Gastrocnemius medialis (tissue), 4 donors: ENCODE measurements around the gene THBS4. TPM values are rescaled to one million over a fixed set of nuclear protein-coding genes. Genes with fewer than 3 reads are reported as not detected.

Experiments
- ATAC-seq, 2 donors: fragments of 150-250 bp; one replicate each; pipeline ENCODE4 v1.9.1; 2016
- DNase-seq, 2 donors: peaks; one replicate each; pipeline ENCODE4 v3.0.0-alpha.2; 2019
- H3K27ac ChIP-seq, 4 donors: fragments of 200-600 bp; sonication (generic); 1 replicate in 1 of 4; 2 replicates in 3 of 4; pipeline ENCODE4 v1.5.1; 2016 to 2018; ENCODE audit warnings: mild to moderate bottlenecking in 2 of 4, moderate library complexity in 1 of 4
- H3K27me3 ChIP-seq, 3 donors: fragments of 200-600 bp; sonication (generic) in 2 of 3; 1 replicate in 1 of 3; 2 replicates in 2 of 3; pipeline versions ENCODE4 v1.5.1 to v1.6.0; 2016 to 2019; ENCODE audit warnings: mild to moderate bottlenecking in 1 of 3, moderate library complexity in 1 of 3
- H3K36me3 ChIP-seq, 2 donors: fragments of 200-600 bp; sonication (generic) in 1 of 2; one replicate each; pipeline ENCODE4 v1.5.1; 2017 to 2018
- H3K4me1 ChIP-seq, 2 donors: fragments of 200-600 bp; sonication (generic) in 1 of 2; one replicate each; pipeline ENCODE4 v1.5.1; 2016 to 2017; ENCODE audit warnings: mild to moderate bottlenecking in 2 of 2
- H3K4me3 ChIP-seq, 4 donors: fragments of 200-600 bp; sonication (generic) in 3 of 4; 1 replicate in 1 of 4; 2 replicates in 3 of 4; pipeline ENCODE4 v1.5.1; 2016 to 2019; ENCODE audit warnings: mild to moderate bottlenecking in 2 of 4
- H3K9me3 ChIP-seq, 3 donors: fragments of 200-600 bp; sonication (generic) in 2 of 3; 1 replicate in 1 of 3; 2 replicates in 2 of 3; pipeline ENCODE4 v1.5.1; 2016 to 2019
- CTCF ChIP-seq, 5 experiments: fragments of 450-650 bp in 3 of 5; fragments of 200-600 bp in 2 of 5; sonication (generic) in 2 of 5; IDR thresholded peaks in 4 of 5; conservative IDR thresholded peaks in 1 of 5; 1 replicate in 4 of 5; 2 replicates in 1 of 5; pipeline ENCODE4 v1.5.1; 2016 to 2019; ENCODE audit warnings: antibody characterized with exemption in 5 of 5, mild to moderate bottlenecking in 3 of 5, moderate library complexity in 3 of 5
- POLR2A ChIP-seq, 2 donors: fragments of 450-650 bp; IDR thresholded peaks; one replicate each; pipeline ENCODE4 v1.6.1; 2017; ENCODE audit warnings: antibody characterized with exemption in 2 of 2, mild to moderate bottlenecking in 2 of 2, moderate library complexity in 2 of 2
- in situ Hi-C, 4 donors: fragments of 200-750 bp; cut with MboI; loops; one replicate each; pipeline versions ENCODE4 v1.15.0 to v1.8.0; 2017; ENCODE audit warnings: low sequenced_read_pairs in 4 of 4
- intact Hi-C: fragments of 100-400 bp; cut with DNase I; formaldehyde crosslinking; loops from one replicate; pipeline ENCODE4 v1.15.1; 2023; ENCODE audit warnings: low total_unique reads
- total RNA-seq, 4 donors: library from RNA; depleted of rRNA; stranded (reverse); fragments of >200 nt; gene quantifications; one replicate each; pipeline versions ENCODE4 v1.1.0 to v1.2.3, GENCODE V29; 2016

THBS4 gene
- total RNA-seq, 4 donors from 2014 or later = 23.3 to 336 (median 38.4) TPM

DNA sequence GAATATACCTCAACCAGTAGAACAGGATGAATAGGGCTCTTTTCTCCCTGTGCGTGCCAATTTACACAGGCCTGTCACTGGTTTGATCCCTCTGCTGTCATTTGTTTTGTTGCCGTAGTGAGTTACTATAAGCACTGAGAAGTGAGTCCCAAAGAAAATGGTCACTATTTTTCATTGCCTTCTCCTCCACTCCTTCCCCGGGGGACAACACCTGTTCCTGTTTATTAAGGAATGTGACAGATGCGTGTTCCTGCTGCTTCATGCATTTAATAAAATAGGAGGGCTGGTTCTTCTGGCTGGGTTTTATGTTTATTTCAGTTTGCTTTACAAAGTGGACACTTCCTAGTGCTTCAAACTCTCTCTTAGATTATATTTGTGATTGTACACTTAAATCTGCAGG lies 6.4 kb downstream of the THBS4 start:
- H3K27ac ChIP-seq = no peak overlapping the region
- no peak for TF ChIP-seq CTCF (IDR thresholded peaks at IDR 0.05 in 4 of 5, conservative IDR thresholded peaks at IDR 0.05 in 1 of 5)
- intact Hi-C loops = no loop called here
- in situ Hi-C loops = no loop called here
- H3K27me3 ChIP-seq = peaks cover 3 to 4% (median 3%) of the 10 kb centered on the region in 3 donors
- H3K9me3 ChIP-seq = no peaks in the 10 kb centered on the region
- no peak overlapping the region for H3K4me3 ChIP-seq
- no peak for DNase-seq
- no peaks in the 10 kb centered on the region for H3K36me3 ChIP-seq
- no peaks in the 10 kb centered on the region for H3K4me1 ChIP-seq
- no peak for ATAC-seq

DNA sequence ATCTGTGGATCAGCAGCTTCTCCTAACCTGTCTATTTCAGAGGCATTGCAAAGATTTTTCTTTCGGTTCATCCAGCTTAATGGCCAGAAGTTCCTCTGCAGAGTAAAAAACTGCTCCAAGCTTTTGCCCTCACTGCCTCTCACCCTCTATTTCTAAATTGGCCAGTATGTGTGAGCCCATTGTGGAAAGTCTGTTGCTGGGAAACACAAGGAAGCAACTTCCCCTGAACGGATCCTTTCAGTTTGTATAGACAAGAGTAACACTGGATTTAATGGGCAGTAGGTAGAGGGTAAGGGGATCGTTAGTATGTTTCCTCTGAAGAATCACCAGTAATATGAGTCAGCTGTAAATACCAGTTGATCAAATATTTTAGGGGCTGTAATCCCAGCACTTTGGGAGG lies 7.2 kb downstream of the THBS4 start:
- intact Hi-C loops = no loop called here
- no peaks in the 10 kb centered on the region for H3K36me3 ChIP-seq
- TF ChIP-seq CTCF (IDR thresholded peaks at IDR 0.05 in 4 of 5, conservative IDR thresholded peaks at IDR 0.05 in 1 of 5) (no peak), POLR2A (IDR thresholded peaks at IDR 0.05) (no peak)
- no peak overlapping the region for H3K27ac ChIP-seq
- H3K9me3 ChIP-seq = no peaks in the 10 kb centered on the region
- peaks cover 0 to 1% (median 0%) of the 10 kb centered on the region in 3 donors for H3K27me3 ChIP-seq
- no peaks in the 10 kb centered on the region for H3K4me1 ChIP-seq
- ATAC-seq = no peak
- in situ Hi-C loops = no loop called here
- H3K4me3 ChIP-seq = no peak overlapping the region
- no peak for DNase-seq

- Histone ChIP-seq H3K9me3 (no peaks in the 10 kb centered on the region), H3K4me1 (no peaks in the 10 kb centered on the region), H3K36me3 (no peaks in the 10 kb centered on the region), H3K4me3 (no peak overlapping the region), H3K27ac (no peak overlapping the region), H3K27me3 (no peaks in the 10 kb centered on the region)
- in situ Hi-C loops = no loop called here
- no peak for TF ChIP-seq CTCF (IDR thresholded peaks at IDR 0.05 in 4 of 5, conservative IDR thresholded peaks at IDR 0.05 in 1 of 5)
- no peak for TF ChIP-seq POLR2A (IDR thresholded peaks at IDR 0.05)
- no peak for ATAC-seq
- DNase-seq = no peak
- intact Hi-C loops = no loop called here
These were observed 8.0 kb downstream of the THBS4 start for GRCh38 chr5:80043187-80043586.

DNA sequence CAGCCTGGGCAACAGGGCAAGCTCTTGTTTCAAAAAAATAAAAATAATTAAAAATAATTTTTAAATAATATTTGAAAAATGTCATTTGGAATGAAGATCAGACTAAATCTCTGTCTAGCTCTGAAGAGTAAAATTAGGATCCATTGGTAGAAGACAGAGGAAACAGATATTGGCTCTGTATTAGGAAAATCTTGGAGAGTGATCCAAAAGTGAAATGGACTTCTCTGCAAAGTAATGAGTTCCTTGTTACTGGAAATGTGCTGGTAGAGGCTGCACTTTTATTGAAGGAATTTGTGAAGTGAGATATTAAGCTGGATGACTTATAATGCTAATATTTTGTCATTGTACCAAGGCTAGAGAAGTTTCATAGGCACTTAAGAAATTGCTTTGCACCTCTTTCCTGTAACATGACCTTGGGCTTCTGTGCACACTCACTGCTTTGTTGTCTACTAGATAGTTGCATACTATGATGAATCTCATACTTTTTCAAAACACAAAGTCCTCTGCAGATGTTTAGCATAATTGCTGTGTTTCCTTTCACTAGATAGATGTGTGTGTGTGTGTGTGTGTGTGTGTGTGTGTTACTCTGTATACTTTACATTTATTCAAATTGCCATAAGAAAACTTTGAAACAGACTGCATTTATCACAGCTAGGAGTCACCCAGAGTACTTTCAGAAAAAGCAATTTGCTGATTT lies 13.1 kb downstream of the THBS4 start:
- H3K4me1 ChIP-seq = no peaks in the 10 kb centered on the region
- intact Hi-C loops (no loop called here), in situ Hi-C loops (no loop called here)
- H3K4me3 ChIP-seq = no peak overlapping the region
- no peak for ATAC-seq
- no peak overlapping the region for H3K27ac ChIP-seq
- no peak for DNase-seq
- H3K9me3 ChIP-seq = no peaks in the 10 kb centered on the region
- H3K36me3 ChIP-seq = no peaks in the 10 kb centered on the region
- TF ChIP-seq POLR2A (IDR thresholded peaks at IDR 0.05) = no peak
- no peak for TF ChIP-seq CTCF (IDR thresholded peaks at IDR 0.05 in 4 of 5, conservative IDR thresholded peaks at IDR 0.05 in 1 of 5)
- H3K27me3 ChIP-seq = no peaks in the 10 kb centered on the region

GRCh38 chr5:80052464-80052863 lies 17.3 kb downstream of the THBS4 start:
- no peak overlapping the region for H3K4me3 ChIP-seq
- TF ChIP-seq POLR2A (IDR thresholded peaks at IDR 0.05) (no peak), CTCF (IDR thresholded peaks at IDR 0.05 in 4 of 5, conservative IDR thresholded peaks at IDR 0.05 in 1 of 5) (no peak)
- ATAC-seq = no peak
- H3K36me3 ChIP-seq = no peaks in the 10 kb centered on the region
- intact Hi-C loops (no loop called here), in situ Hi-C loops (no loop called here)
- no peaks in the 10 kb centered on the region for H3K4me1 ChIP-seq
- H3K27me3 ChIP-seq = no peaks in the 10 kb centered on the region
- no peaks in the 10 kb centered on the region for H3K9me3 ChIP-seq
- DNase-seq = no peak
- no peak overlapping the region for H3K27ac ChIP-seq
